Mucosa of rectum (tissue), 2 donors: ENCODE measurements around the gene LTF.

Experiments
- H3K27ac ChIP-seq, 2 donors: one replicate each; pipeline ENCODE4 v1.7.0; 2013; ENCODE audit warnings: inconsistent platforms in 2 of 2, low read depth in 2 of 2, low read length in 2 of 2
- H3K27me3 ChIP-seq, 2 donors: one replicate each; pipeline ENCODE4 v1.7.0; 2013; ENCODE audit warnings: low read length in 2 of 2; ENCODE audit not compliant: control insufficient read depth in 2 of 2, insufficient read depth in 2 of 2
- H3K36me3 ChIP-seq, 2 donors: one replicate each; pipeline ENCODE4 v1.7.0; 2013; ENCODE audit warnings: low read length in 2 of 2; ENCODE audit not compliant: control insufficient read depth in 2 of 2, insufficient read depth in 2 of 2
- H3K4me1 ChIP-seq, 2 donors: one replicate each; pipeline ENCODE4 v1.7.0; 2013; ENCODE audit warnings: low read length in 2 of 2, mild to moderate bottlenecking in 1 of 2; ENCODE audit not compliant: control insufficient read depth in 2 of 2, insufficient read depth in 2 of 2
- H3K4me3 ChIP-seq, 2 donors: one replicate each; pipeline ENCODE4 v1.7.0; 2013; ENCODE audit warnings: low read length in 2 of 2
- H3K9ac ChIP-seq, 2 donors: one replicate each; pipeline ENCODE4 v1.7.0; 2013; ENCODE audit warnings: low read length in 2 of 2, low read depth in 1 of 2, mild to moderate bottlenecking in 1 of 2
- H3K9me3 ChIP-seq, 2 donors: one replicate each; pipeline ENCODE4 v1.7.0; 2013; ENCODE audit warnings: low read length in 2 of 2; ENCODE audit not compliant: control insufficient read depth in 2 of 2
- donor health status: healthy.
- donor health status: Normal muscosa, but diverticular disease.

Gene LTF

GRCh38 chr3:46416125-46416810, 48.4 kb downstream of the LTF start:
- peak overlapping the region in 1 of 2 donors; percentile 38 for H3K27ac ChIP-seq
- H3K27me3 ChIP-seq, result no peaks in the 10 kb centered on the region
- H3K4me3 ChIP-seq, result no peak overlapping the region
- H3K4me1 ChIP-seq, result peaks cover 7 to 12% of the 10 kb centered on the region in 2 donors
- H3K9me3 ChIP-seq, result no peaks in the 10 kb centered on the region
- no peaks in the 10 kb centered on the region for H3K36me3 ChIP-seq
- H3K9ac ChIP-seq, result no peak overlapping the region

DNA sequence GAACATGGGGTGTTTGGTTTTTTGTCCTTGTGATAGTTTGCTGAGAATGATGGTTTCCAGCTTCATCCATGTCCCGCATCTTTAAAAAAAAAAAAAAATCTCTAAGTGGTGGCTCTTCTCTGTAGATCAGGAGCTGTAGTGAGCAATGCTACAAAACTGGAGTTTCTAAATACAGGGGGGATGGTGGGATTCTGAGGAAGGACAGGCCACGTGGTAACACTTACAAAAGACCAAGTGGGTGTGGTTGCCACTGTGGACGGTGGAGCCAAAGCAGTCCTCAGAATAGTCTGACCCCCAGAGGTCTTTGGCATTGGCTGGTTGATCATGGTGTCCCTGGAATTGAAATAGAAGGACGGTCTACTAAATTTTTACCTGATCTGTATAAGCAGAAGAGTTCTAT, 50.0 kb downstream of the LTF start:
- Histone ChIP-seq H3K9ac (no peak overlapping the region), H3K4me1 (peaks cover 7 to 12% of the 10 kb centered on the region in 2 donors), H3K4me3 (no peak overlapping the region), H3K27me3 (no peaks in the 10 kb centered on the region), H3K9me3 (no peaks in the 10 kb centered on the region), H3K27ac (no peak overlapping the region), H3K36me3 (no peaks in the 10 kb centered on the region)

DNA sequence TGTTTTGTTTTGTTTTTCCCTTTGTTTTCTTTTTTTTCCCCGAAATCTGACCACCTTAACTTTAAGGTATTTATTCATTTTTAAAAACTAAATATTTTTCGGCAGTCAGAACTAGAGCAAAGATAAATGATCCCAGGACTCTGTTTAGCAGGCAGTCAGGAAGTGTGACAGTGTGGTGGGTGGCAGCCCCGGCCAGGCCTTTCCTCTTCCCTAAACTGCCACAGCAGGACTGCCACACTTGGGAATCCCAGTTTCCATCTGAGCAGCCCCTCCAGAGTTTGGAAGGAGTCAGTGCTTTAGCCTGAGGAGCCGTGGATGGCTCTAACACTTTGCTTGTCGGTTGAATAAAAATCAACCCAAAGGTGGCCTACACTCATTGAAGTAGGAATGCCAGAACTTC, 50.8 kb downstream of the LTF start:
- H3K4me3 ChIP-seq, result no peak overlapping the region
- peaks cover 7 to 12% of the 10 kb centered on the region in 2 donors for H3K4me1 ChIP-seq
- H3K9ac ChIP-seq, result no peak overlapping the region
- no peaks in the 10 kb centered on the region for H3K9me3 ChIP-seq
- peaks cover 0 to 2% of the 10 kb centered on the region in 2 donors for H3K36me3 ChIP-seq
- H3K27ac ChIP-seq, result no peak overlapping the region
- no peaks in the 10 kb centered on the region for H3K27me3 ChIP-seq

- H3K36me3 ChIP-seq, result peaks cover 0 to 4% of the 10 kb centered on the region in 2 donors
- H3K9me3 ChIP-seq, result no peaks in the 10 kb centered on the region
- peaks cover 11 to 19% of the 10 kb centered on the region in 2 donors for H3K4me1 ChIP-seq
- H3K9ac ChIP-seq, result no peak overlapping the region
- H3K4me3 ChIP-seq, result no peak overlapping the region
- H3K27me3 ChIP-seq, result no peaks in the 10 kb centered on the region
- no peak overlapping the region for H3K27ac ChIP-seq
Observed at GRCh38 chr3:46412786-46413298, 51.9 kb downstream of the LTF start.

DNA sequence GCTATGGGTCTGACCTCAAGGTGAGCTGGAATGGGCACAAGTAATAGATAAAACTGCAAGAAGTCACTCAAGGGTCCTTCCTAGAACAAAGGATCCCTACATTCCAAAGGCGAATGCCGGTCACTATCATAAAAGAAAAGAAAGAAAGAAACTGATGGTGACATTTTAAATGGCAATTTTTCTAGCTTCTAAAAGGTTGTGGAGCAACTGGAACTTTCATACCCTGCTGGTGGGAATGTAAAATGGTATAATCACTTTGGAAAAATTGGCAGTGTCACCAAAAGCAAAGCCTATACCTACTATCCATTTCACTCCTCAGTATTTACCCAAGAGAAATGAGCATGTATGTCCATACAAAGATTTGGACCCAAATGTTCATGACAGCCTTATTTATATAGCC, 53.4 kb downstream of the LTF start:
- Histone ChIP-seq H3K36me3 (peaks cover 0 to 4% of the 10 kb centered on the region in 2 donors), H3K9me3 (no peaks in the 10 kb centered on the region), H3K27me3 (no peaks in the 10 kb centered on the region), H3K27ac (no peak overlapping the region), H3K9ac (no peak overlapping the region), H3K4me3 (no peak overlapping the region), H3K4me1 (peaks cover 19 to 27% of the 10 kb centered on the region in 2 donors)

- Histone ChIP-seq H3K9ac (no peak overlapping the region), H3K27ac (no peak overlapping the region), H3K36me3 (peaks cover 0 to 4% of the 10 kb centered on the region in 2 donors), H3K4me1 (peaks cover 22 to 27% of the 10 kb centered on the region in 2 donors), H3K27me3 (no peaks in the 10 kb centered on the region), H3K9me3 (no peaks in the 10 kb centered on the region), H3K4me3 (no peak overlapping the region)
Observed at GRCh38 chr3:46410669-46411068, 54.0 kb downstream of the LTF start.

GRCh38 chr3:46409739-46410489, 54.8 kb downstream of the LTF start:
- no peak overlapping the region for H3K4me3 ChIP-seq
- no peak overlapping the region for H3K27ac ChIP-seq
- no peaks in the 10 kb centered on the region for H3K9me3 ChIP-seq
- no peak overlapping the region for H3K9ac ChIP-seq
- H3K27me3 ChIP-seq, result no peaks in the 10 kb centered on the region
- H3K36me3 ChIP-seq, result peaks cover 0 to 4% of the 10 kb centered on the region in 2 donors
- peaks cover 29 to 34% of the 10 kb centered on the region in 2 donors for H3K4me1 ChIP-seq

- no peak overlapping the region for H3K4me3 ChIP-seq
- no peak overlapping the region for H3K9ac ChIP-seq
- H3K4me1 ChIP-seq, result peaks cover 33 to 40% of the 10 kb centered on the region in 2 donors
- peaks cover 0 to 4% of the 10 kb centered on the region in 2 donors for H3K36me3 ChIP-seq
- no peaks in the 10 kb centered on the region for H3K27me3 ChIP-seq
- H3K27ac ChIP-seq, result no peak overlapping the region
- H3K9me3 ChIP-seq, result no peaks in the 10 kb centered on the region
Observed at GRCh38 chr3:46408853-46409252, 55.9 kb downstream of the LTF start.

DNA sequence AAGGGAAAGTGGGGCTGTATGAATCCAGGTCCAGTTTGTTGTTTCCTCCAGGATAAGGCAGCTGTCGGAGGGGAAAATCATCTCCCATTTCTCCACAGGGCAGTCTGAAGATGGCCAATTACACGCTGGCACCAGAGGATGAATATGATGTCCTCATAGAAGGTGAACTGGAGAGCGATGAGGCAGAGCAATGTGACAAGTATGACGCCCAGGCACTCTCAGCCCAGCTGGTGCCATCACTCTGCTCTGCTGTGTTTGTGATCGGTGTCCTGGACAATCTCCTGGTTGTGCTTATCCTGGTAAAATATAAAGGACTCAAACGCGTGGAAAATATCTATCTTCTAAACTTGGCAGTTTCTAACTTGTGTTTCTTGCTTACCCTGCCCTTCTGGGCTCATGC, 56.7 kb downstream of the LTF start:
- Histone ChIP-seq H3K4me3 (peak overlapping the region; percentile 79 to 87), H3K9ac (peak overlapping the region; percentile 84 to 88), H3K4me1 (peaks cover 33 to 40% of the 10 kb centered on the region in 2 donors), H3K27ac (peak overlapping the region; percentile 97 to 98), H3K36me3 (peaks cover 0 to 4% of the 10 kb centered on the region in 2 donors), H3K9me3 (no peaks in the 10 kb centered on the region), H3K27me3 (no peaks in the 10 kb centered on the region)
